Suppressor macrophage treated with lipopolysaccharide for 4 hours (primary cell): ENCODE results near the gene RPS6KA3.
A peak's percentile ranks its signal among the peaks of the same experiment; 100 is the strongest.
"Not testable (repeated sequence)": the region's sequence is repeated elsewhere in the genome, so short reads cannot be mapped to it uniquely, and the experiment has no call there.

Source experiments
- DNase-seq: peaks from one replicate; pipeline ENCODE4 v3.0.0-alpha.2; 2020

The RPS6KA3 gene

GRCh38 chrX:20141281-20142220, 125.2 kb downstream of the RPS6KA3 start, which contains the start of gene EIF1AX:
Gene EIF1AX, minus strand, starts transcription at chrX:20141838. Its CDS starts 198 bp downstream, at chrX:20141640.
- DNase-seq: peak; percentile 97

- peak; percentile 28 for DNase-seq
Observed at GRCh38 chrX:20140420-20140819, 126.3 kb downstream of the RPS6KA3 start.

GRCh38 chrX:20139966-20140365, 126.7 kb downstream of the RPS6KA3 start:
- DNase-seq: peak; percentile 8

- no peak for DNase-seq
Observed at GRCh38 chrX:20135944-20136343, 130.8 kb downstream of the RPS6KA3 start.

GRCh38 chrX:20132666-20133065, 134.0 kb downstream of the RPS6KA3 start:
- DNase-seq: peak; percentile 46

GRCh38 chrX:20130357-20130756, 136.4 kb downstream of the RPS6KA3 start:
- DNase-seq: no peak

GRCh38 chrX:20129547-20129946, 137.2 kb downstream of the RPS6KA3 start:
- DNase-seq: no peak

- no peak for DNase-seq
Observed at GRCh38 chrX:20128670-20129069, 138.0 kb downstream of the RPS6KA3 start.

- not testable (repeated sequence) for DNase-seq
Observed at GRCh38 chrX:20127440-20127839, 139.3 kb downstream of the RPS6KA3 start.

- peak; percentile 22 for DNase-seq
Observed at GRCh38 chrX:20126833-20127232, 139.9 kb downstream of the RPS6KA3 start.

GRCh38 chrX:20124964-20125363, 141.7 kb downstream of the RPS6KA3 start:
- no peak for DNase-seq

- DNase-seq: no peak
Observed at GRCh38 chrX:20118065-20118824, 148.5 kb downstream of the RPS6KA3 start.

- no peak for DNase-seq
Observed at GRCh38 chrX:20116577-20117240, 150.0 kb downstream of the RPS6KA3 start, which contains the start of gene MAP7D2. Gene MAP7D2, minus strand, starts transcription at chrX:20116907. Its CDS starts 28 bp downstream, at chrX:20116879.

- no peak for DNase-seq
Observed at GRCh38 chrX:20116087-20116576, 150.6 kb downstream of the RPS6KA3 start.

- no peak for DNase-seq
Observed at GRCh38 chrX:20112022-20112774, 154.5 kb downstream of the RPS6KA3 start.

GRCh38 chrX:20111271-20111670, 155.4 kb downstream of the RPS6KA3 start:
- DNase-seq: no peak

- no peak for DNase-seq
Observed at GRCh38 chrX:20101934-20102581, 164.7 kb downstream of the RPS6KA3 start.
